GM12872 (cell line): ENCODE results near the gene DOCK3.

Experiments
- CTCF ChIP-seq: IDR thresholded peaks from 3 replicates; pipeline ENCODE4 v1.5.1; 2011; ENCODE audit warnings: low read depth, mild to moderate bottlenecking, low read length, moderate library complexity; ENCODE audit not compliant: insufficient read depth

Gene DOCK3

GRCh38 chr3:50850639-50851511 is 176.1 kb downstream of the DOCK3 start:
- TF ChIP-seq CTCF, result no peak

- TF ChIP-seq CTCF, result no peak
Observed at GRCh38 chr3:50853936-50854335, 179.2 kb downstream of the DOCK3 start.

- 0 out of 3 replicates have a peak, but pooled peaks have one; percentile 11 for TF ChIP-seq CTCF
Observed at GRCh38 chr3:50862221-50862620, 187.5 kb downstream of the DOCK3 start.

- TF ChIP-seq CTCF, result no peak
Observed at GRCh38 chr3:50873376-50874157, 198.8 kb downstream of the DOCK3 start.

- TF ChIP-seq CTCF, result no peak
Observed at GRCh38 chr3:50876947-50877346, 202.2 kb downstream of the DOCK3 start.

GRCh38 chr3:50883755-50884154 is 209.0 kb downstream of the DOCK3 start:
- no peak for TF ChIP-seq CTCF

GRCh38 chr3:50885070-50885850 is 210.5 kb downstream of the DOCK3 start:
- no peak; the same call in 2 of the 3 replicates for TF ChIP-seq CTCF
